ENCODE results near the gene TNS4. TPM values are rescaled to one million over a fixed set of nuclear protein-coding genes. Genes with fewer than 3 reads are reported as not detected.

The TNS4 gene
- total RNA-seq, 1 donor from 2014 or later: 25.6 TPM

DNA sequence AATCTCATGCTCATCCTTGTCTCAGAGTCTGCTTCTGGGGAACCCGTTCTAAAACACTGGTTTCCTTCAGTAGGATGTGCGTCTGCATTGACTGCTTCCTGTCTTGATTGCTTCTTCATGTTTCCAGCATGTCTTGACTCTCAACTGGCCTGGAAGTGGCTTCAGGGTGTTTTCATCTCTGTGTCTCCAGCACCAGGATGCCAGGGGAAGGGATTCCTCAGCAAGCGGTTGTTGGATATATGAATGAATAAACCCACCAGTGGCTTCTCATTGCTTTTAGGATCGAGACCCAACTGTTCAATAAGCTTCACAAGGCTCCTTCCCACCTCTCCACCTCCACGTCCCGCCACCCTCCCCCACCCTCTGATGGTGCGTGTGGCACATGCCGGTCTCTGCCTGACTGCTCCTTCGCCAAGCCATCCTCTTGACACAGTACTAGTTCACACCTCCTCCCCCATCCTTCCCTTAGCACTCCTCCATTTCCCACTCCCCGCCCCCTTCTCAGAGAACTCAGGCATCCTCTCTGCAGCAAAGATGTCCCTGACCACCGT lies 14.1 kb upstream of the TNS4 start:
- DNase-seq: no peak

DNA sequence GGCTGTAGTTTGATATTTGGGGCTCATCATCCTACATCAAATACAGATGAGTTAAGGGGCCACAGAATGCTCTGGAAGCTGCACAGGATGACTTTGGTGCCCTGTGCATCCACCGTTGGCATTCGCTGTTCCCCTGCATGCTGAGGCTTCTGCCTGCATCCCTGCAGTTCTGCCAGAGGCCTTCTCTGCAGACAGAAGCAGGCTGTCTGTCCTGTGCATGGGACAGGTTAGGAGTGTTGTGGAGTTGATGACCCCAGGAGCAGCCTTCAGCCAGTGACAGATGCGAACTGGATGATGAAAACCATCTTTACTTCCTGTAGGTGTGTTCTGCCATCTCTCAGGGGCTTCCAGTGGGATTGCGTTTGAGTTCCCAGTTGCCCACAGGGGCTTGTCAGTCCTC lies 13.6 kb upstream of the TNS4 start:
- DNase-seq: no peak

DNA sequence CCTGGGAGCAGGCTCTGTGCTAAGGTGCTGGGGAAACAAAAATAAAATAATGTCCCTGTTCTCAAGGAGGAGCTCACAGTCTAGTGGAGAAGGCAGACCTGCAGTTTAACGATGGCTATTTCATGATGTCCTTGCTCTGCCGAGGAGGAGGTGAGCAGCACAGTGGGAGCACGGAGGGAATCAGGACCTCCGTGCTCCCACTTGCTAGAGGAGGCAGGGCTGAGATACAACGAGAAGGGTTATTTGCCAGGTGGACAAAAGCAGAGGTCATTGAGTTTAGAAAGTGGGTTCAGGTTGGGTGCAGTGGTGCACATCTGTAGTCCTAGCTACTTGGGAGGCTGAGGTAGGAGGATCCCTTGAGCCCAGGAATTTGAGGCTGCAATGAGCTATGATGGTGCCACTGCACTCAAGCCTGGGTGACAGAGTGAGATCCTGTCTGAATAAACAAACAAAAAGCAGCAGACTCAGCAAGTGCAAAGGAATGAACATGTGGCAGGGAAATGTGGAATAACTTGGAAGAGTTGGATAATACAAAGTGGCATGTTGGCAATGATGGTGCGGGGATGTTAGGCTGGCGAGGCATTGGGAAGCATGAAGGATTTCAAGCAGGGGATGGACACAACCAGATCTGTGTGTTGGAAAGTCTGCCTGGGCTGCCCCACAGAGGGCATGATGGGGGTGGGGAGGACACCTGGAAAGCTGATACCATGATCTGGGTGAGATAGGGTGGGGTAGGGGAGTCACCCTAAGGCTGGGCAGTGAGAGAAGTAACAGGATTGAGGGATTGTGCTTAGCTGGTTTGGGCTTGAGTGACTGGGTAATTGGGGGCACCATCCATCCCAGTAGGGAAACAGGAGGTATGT lies 12.8 kb upstream of the TNS4 start:
- DNase-seq: no peak

GRCh38 chr17:40511667-40512220 lies 10.3 kb upstream of the TNS4 start:
- DNase-seq: no peak

DNA sequence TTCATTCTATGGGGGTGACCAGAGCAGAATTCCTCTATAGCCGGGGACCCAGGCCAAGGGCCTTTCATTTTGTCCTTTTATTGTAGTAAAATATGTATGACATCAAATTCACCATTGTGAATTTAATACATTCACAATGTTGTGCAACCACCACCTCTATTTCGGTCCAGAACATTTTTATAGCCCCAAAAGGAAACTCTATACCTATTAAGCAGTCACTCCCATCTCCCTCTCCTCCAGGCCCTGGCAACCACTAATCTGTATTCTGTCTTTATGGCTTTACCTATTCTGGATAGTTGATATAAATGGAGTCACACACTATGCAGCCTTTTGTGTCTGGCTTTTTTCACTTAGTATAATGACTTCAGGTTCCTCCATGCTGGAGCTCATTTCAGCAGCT lies 9.7 kb upstream of the TNS4 start:
- DNase-seq: no peak

- DNase-seq: no peak
Observed at GRCh38 chr17:40510328-40510648, 8.9 kb upstream of the TNS4 start.

GRCh38 chr17:40509626-40510327 lies 8.4 kb upstream of the TNS4 start:
- DNase-seq: no peak

DNA sequence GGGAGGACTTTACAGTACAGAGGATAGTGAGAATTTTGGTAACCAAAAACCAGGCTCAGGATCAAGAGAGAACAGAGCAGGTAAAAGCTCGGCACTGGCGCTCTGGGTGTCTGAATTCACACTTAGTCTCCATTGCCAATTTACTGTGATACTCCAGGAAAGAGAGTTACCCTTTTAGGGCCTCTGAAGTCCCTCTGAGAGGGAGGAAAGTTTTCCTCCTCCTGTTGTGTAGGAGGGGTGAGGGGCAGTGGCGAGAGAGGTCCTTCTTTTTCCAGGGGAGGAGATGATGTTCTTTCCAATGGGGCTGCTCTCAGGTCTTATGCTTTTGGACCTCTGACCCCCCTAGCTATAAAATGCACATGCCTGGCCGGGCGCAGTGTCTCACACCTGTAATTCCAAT lies 5.4 kb upstream of the TNS4 start:
- no peak for DNase-seq

GRCh38 chr17:40503154-40503553 lies 1.7 kb upstream of the TNS4 start:
- no peak for DNase-seq

- no peak for DNase-seq
Observed at GRCh38 chr17:40502716-40503115, 1.3 kb upstream of the TNS4 start.

DNA sequence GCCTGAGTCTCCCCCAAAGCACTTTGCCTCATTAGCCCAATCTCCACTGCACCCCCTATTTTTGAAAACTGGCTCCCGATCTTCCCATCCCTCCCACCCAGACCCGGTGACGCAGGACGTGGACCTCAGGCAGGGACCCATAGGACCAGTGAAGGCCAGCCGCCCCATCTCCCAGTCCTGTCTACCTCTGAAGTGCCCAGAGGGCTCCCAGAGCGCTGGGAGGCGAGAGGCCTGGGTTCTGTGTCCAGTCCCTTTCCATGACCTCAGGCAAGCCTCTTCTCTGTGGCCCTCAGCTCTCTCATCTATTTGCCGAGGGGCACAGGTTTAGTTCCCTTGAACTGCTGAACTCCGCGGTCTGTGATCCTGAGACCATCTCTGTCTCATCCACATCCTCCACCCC lies 714 bp downstream of the TNS4 start:
- DNase-seq: no peak

GRCh38 chr17:40500190-40500589 lies 1.2 kb downstream of the TNS4 start:
- DNase-seq: no peak

DNA sequence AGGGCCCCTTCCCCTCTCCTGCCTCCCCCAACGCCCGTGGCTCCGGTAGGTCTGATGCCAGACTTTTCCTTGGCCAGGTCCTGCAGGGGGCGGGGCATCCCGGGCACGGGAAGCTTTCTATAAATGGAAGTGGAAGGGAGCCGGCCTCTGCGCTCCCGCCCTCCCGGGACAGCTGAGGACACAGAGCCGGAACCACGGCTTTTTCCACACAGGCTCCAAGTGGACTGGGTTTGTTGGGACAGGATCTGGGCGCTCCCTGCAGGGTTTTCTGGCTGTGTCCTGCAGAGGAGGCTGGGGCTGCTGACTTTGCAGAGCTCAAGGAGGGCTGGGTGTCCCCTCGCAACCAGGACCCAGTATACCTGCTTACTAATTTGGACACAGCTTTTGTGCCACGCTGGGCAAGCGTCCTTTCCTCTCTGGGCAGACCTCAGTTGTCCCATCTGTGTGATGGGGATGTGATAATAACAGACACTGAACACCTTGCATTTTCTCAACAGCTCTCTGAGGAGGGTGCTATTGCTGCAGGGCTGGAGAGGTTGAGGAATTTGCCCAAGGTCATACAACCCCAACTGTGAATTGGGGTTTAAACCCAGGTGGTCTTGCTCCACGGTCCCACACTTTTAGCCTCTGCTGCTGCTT lies 1.8 kb downstream of the TNS4 start:
- no peak for DNase-seq

GRCh38 chr17:40498281-40499084 lies 2.9 kb downstream of the TNS4 start:
- no peak for DNase-seq

GRCh38 chr17:40497695-40498094 lies 3.7 kb downstream of the TNS4 start:
- DNase-seq: no peak

DNA sequence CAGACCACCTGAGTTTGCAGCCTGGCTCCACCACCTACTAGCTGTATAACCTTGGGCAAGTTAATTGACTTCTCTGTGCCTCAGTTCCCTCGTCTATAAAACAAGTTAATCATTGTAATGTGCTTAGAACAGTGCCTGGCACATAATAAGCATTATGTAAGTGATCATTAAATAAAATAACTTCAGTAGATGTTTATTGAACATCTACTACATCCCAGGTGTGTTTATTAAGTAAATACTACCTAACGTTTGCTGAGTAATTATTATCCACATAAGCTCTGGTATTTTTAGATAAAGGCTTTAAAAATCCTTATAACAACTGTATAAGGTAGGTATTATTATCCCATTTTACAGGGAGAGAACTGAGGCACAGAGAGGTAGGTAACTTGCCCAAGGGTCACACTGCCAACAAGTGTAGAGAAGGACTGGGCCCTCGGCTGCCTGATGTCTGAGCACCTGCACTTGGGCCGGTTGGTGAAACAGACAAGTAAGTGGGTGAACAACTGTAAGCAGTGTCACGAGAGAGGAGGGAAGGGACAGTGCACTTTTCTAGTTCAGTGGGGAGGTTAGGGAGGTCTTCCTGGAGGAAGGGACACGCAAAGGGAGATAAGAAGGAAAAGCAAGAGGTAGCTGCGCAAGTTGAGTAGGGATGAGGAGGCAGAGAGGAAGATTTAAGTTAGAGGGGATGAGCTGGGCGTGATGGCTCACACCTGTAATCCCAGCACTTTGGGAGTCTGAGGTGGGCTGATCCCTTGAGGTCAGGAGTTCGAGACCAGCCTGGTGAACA lies 4.6 kb downstream of the TNS4 start:
- DNase-seq: no peak

- no peak for DNase-seq
Observed at GRCh38 chr17:40496170-40496569, 5.3 kb downstream of the TNS4 start.

- DNase-seq: no peak
Observed at GRCh38 chr17:40495140-40495539, 6.3 kb downstream of the TNS4 start.

- no peak for DNase-seq
Observed at GRCh38 chr17:40493697-40494096, 7.7 kb downstream of the TNS4 start.

DNA sequence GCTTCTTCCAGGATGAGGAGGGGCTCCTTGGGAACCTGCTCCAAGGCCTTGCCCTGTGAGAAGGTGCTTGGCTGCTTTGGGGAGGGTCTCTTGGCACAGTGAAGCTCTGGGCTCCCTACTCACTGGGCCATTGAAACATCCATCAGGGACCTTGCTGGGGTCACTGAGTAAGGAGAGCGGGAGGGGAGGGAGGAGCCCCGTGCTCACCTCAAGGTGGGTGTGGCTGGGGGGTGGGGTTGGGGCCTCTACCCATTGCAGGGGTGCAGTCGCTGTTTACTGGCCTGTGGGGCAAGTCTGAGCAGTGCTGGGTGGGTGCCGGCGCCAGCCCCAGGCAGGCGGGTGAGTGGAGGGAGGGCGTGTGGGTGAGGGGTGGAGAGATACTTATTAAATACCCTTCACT lies 9.9 kb downstream of the TNS4 start:
- DNase-seq: no peak

DNA sequence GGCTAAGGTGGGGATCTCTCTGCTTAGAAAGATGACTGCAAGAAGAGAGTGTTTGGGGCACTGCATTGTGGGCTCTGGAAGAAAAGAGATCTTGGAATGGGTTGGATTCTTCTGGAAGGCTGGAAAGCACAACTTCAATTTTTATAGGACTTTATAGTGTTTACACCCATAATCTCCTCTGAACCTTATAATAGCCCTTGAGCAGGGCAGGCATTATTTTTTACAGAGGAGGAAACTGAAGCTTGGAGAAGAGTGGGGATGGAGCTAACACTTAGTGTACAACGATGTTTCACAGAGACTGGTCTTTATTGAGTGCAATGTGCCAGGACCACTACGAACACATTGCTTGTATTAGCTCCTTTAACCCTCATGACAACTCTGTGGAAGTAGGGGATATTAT lies 10.4 kb downstream of the TNS4 start:
- no peak for DNase-seq
